NT2/D1 (cell line): ENCODE measurements around the gene MBTPS1.

ENCODE experiments used
- DNase-seq: peaks from one replicate; pipeline ENCODE4 v3.0.0-alpha.2; 2011; ENCODE audit warnings: low read depth, low spot score
- H3K27me3 ChIP-seq: 2 replicates; pipeline ENCODE4 v1.6.0; 2011; ENCODE audit warnings: mild to moderate bottlenecking; ENCODE audit not compliant: insufficient read length, insufficient read depth
- H3K36me3 ChIP-seq: 2 replicates; pipeline ENCODE4 v1.6.1; 2011; ENCODE audit warnings: mild to moderate bottlenecking, low read length, mixed read lengths; ENCODE audit not compliant: insufficient read depth, insufficient read length
- H3K4me1 ChIP-seq: 2 replicates; pipeline ENCODE4 v1.5.1; 2011; ENCODE audit not compliant: insufficient read depth, insufficient read length
- H3K4me3 ChIP-seq: 2 replicates; pipeline ENCODE4 v1.5.1; 2011; ENCODE audit warnings: low read depth; ENCODE audit not compliant: insufficient read length
- H3K9ac ChIP-seq: 2 replicates; pipeline ENCODE4 v1.6.0; 2011; ENCODE audit warnings: low read depth; ENCODE audit not compliant: insufficient read length
- H3K9me3 ChIP-seq: 2 replicates; pipeline ENCODE4 v1.5.1; 2011; ENCODE audit warnings: mild to moderate bottlenecking, low read length; ENCODE audit not compliant: insufficient read depth
- SUZ12 ChIP-seq: IDR thresholded peaks from 2 replicates; pipeline ENCODE4 v1.6.1; 2011; ENCODE audit not compliant: insufficient read length, insufficient read depth; ENCODE audit errors: extremely low read depth
- YY1 ChIP-seq: IDR thresholded peaks from 2 replicates; pipeline ENCODE4 v1.6.1; 2011; ENCODE audit not compliant: insufficient read length, insufficient read depth
- ZNF274 ChIP-seq: IDR thresholded peaks from 2 replicates; pipeline ENCODE4 v1.6.1; 2011; ENCODE audit warnings: mild to moderate bottlenecking, low read depth, low read length

Gene MBTPS1

DNA sequence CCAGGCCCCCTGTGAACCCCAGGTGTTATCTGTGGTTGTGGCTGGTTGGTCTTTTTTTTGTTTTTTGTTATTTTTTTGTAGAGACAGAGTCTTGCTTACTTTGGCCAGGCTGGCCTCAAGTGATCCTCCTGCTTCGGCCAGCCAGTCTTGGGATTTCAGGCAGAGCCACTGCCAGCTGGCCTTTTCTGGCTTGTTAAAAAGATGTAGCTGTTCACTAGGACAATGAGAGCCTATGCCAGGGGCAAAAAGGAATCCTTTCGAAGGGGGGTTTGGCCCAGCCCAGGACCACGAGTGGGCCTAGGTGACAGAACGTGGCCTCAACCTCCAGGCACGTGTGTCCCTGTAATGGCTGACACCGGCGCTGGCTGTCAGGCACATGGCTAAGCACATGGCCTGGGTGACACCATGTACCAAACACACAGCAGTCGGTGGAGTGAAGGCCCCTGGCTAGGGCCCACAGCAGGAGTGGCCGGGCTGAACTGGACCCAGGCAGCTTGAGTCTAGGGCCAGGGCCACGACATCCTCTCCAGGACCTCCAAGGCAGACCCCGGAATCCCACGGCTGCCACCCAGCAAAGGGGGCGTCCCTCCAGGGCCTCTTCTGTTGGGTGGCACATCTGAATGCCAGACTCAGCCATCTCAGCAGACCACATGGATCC is 67.2 kb downstream of the MBTPS1 start:
- H3K36me3 ChIP-seq: peaks cover 58% of the 10 kb centered on the region
- TF ChIP-seq SUZ12: no peak
- no peak for TF ChIP-seq ZNF274
- TF ChIP-seq YY1: no peak

GRCh38 chr16:84048871-84049270 is 67.9 kb downstream of the MBTPS1 start:
- Histone ChIP-seq H3K9ac (no peak overlapping the region), H3K36me3 (peaks cover 51% of the 10 kb centered on the region), H3K4me1 (peaks cover 4% of the 10 kb centered on the region), H3K9me3 (no peaks in the 10 kb centered on the region), H3K27me3 (no peaks in the 10 kb centered on the region), H3K4me3 (no peak overlapping the region)
- TF ChIP-seq ZNF274: no peak
- no peak for TF ChIP-seq SUZ12
- TF ChIP-seq YY1: no peak
- DNase-seq: no peak

More for the DNA sequence above, 67.2 kb downstream of the MBTPS1 start:
- H3K4me3 ChIP-seq: no peak overlapping the region
- H3K9me3 ChIP-seq: no peaks in the 10 kb centered on the region
- H3K9ac ChIP-seq: no peak overlapping the region
- DNase-seq: no peak
- peaks cover 4% of the 10 kb centered on the region for H3K4me1 ChIP-seq
- H3K27me3 ChIP-seq: no peaks in the 10 kb centered on the region

DNA sequence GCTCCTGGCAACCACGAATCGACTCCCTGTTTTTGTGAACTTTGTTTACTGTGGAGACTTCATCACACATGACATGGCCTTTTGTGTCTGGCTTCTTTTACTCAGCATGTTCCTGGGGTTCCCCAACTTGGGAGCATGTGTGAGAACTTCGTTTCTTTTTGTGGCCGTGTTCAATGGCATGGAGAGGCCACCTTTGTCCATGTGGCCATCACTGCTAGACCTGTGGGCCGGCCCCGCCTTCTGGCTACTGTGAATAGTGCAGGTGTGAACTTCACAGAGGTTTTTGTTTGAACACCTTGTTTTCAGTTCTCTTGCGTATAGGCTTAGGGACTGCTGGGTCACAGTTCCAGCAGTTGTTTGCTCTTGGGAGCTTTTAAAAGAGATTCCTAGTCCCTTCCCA is 68.5 kb downstream of the MBTPS1 start:
- H3K4me1 ChIP-seq: peaks cover 3% of the 10 kb centered on the region
- no peak for DNase-seq
- peaks cover 45% of the 10 kb centered on the region for H3K36me3 ChIP-seq
- no peak overlapping the region for H3K9ac ChIP-seq
- TF ChIP-seq YY1: no peak
- H3K9me3 ChIP-seq: no peaks in the 10 kb centered on the region
- H3K27me3 ChIP-seq: no peaks in the 10 kb centered on the region
- H3K4me3 ChIP-seq: no peak overlapping the region

DNA sequence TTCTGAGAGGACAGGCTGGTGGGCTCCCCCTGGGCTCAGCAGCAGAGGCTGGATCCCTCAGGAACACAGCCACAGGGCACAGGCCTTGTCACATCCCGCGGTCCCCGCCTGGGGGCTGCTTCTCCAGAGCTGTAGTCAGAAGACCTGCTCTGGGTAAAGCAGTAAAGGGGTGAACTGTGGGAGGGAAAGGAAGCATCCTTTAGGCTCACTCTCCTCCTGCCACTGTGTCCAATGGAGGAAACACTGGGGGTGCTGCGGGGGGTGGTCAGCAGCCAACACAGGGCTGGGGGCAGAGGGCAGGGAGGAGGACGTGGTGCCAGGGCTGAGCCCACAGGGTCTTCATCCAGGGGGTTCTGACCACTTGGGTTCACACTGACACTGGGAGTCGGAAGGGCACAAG is 69.1 kb downstream of the MBTPS1 start:
- Histone ChIP-seq H3K4me1 (peaks cover 8% of the 10 kb centered on the region), H3K9ac (no peak overlapping the region), H3K27me3 (peaks cover 1% of the 10 kb centered on the region), H3K36me3 (peaks cover 39% of the 10 kb centered on the region), H3K9me3 (no peaks in the 10 kb centered on the region), H3K4me3 (no peak overlapping the region)
- no peak for TF ChIP-seq SUZ12
- DNase-seq: no peak

- H3K27me3 ChIP-seq: peaks cover 5% of the 10 kb centered on the region
- no peak overlapping the region for H3K4me3 ChIP-seq
- H3K4me1 ChIP-seq: peaks cover 12% of the 10 kb centered on the region
- H3K9ac ChIP-seq: no peak overlapping the region
- TF ChIP-seq SUZ12: no peak
- TF ChIP-seq YY1: no peak
- no peak for TF ChIP-seq ZNF274
- peaks cover 34% of the 10 kb centered on the region for H3K36me3 ChIP-seq
- no peak for DNase-seq
- no peaks in the 10 kb centered on the region for H3K9me3 ChIP-seq
Observed at GRCh38 chr16:84047206-84047605, 69.5 kb downstream of the MBTPS1 start.

- TF ChIP-seq ZNF274 (no peak), YY1 (no peak), SUZ12 (no peak)
- no peak overlapping the region for H3K9ac ChIP-seq
Observed at GRCh38 chr16:84045818-84046470, 70.8 kb downstream of the MBTPS1 start.

GRCh38 chr16:84045001-84045817 is 71.5 kb downstream of the MBTPS1 start:
- peaks cover 28% of the 10 kb centered on the region for H3K36me3 ChIP-seq
- no peak overlapping the region for H3K9ac ChIP-seq
- H3K9me3 ChIP-seq: no peaks in the 10 kb centered on the region
- DNase-seq: no peak
- H3K27me3 ChIP-seq: peaks cover 25% of the 10 kb centered on the region
- TF ChIP-seq SUZ12 (no peak), YY1 (no peak), ZNF274 (no peak)
- H3K4me1 ChIP-seq: peaks cover 12% of the 10 kb centered on the region
- H3K4me3 ChIP-seq: no peak overlapping the region

More at GRCh38 chr16:84045818-84046470, 70.8 kb downstream of the MBTPS1 start:
- peaks cover 12% of the 10 kb centered on the region for H3K4me1 ChIP-seq
- H3K4me3 ChIP-seq: no peak overlapping the region
- H3K36me3 ChIP-seq: peaks cover 32% of the 10 kb centered on the region
- H3K9me3 ChIP-seq: no peaks in the 10 kb centered on the region
- peaks cover 18% of the 10 kb centered on the region for H3K27me3 ChIP-seq
- no peak for DNase-seq
